ENCODE results near the gene VMP1.
"Not testable (repeated sequence)": the region's sequence is repeated elsewhere in the genome, so short reads cannot be mapped to it uniquely, and the experiment has no call there.

VMP1 gene

DNA sequence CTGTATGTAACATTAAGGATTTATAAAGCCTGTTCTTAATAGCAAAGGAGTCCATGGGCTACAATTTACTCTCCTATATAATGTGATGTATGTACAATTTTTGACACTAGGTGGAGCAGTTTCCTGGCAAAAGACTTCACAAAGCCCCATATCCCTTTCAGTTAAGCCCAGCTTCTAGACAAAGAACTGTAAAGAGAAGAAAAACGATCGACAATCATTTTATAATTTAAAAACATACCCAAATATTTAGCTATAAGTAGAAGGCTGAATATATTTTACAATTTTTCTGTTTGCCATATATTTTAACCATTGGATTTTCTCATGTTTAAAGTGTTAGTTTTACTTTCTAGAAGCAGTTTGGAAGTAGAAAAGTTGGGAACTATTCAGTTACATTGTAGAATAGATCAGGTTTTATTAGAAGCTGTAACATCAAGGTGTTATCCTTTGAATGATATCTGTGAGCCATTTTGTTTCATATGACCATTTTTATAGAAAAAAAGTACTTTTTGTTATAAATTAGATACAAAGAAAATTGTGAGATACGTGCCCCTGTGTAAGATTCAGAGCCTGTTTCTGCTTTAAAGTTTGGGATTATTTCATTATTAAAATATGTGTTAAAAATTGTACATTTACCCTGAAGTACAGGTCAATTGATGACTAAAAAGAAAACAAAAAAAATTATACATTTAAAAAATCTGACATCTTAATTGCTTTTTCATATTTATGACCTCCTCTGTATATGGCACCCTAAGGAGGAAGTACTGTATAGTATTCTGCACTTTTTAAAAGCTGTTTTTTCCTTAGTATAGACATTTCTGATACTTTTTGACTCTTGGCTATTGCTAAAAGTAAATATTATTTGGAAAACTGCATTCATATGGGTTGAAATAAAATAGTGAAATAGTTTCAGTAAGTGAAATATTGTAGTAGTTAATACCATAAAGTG is 46.3 kb downstream of the VMP1 start:
- peak in 1 of 2 donors; percentile 44 for DNase-seq (ENCODE audit: low read depth in 2 of 2)

DNA sequence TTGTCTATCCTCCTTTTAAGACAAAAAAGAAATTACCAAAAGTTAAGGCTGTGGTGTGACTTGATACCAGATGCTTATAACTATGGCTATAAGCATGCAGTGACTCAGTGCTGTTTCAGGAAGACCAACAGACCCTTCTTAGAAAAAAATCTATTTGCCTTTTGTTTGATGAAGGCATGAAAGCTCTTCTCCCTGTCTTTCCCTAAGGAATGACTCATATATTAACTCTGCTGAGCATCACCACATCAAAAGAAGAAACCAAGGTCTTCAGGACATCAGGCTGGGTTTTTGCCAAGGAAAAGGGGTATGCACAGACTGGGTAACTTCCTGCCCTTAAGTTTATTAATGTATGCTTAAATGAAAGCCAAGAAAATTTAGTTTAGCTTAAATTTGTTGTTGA is 47.1 kb downstream of the VMP1 start:
- DNase-seq (ENCODE audit: low read depth in 2 of 2), result peak in 1 of 2 donors; percentile 27

DNA sequence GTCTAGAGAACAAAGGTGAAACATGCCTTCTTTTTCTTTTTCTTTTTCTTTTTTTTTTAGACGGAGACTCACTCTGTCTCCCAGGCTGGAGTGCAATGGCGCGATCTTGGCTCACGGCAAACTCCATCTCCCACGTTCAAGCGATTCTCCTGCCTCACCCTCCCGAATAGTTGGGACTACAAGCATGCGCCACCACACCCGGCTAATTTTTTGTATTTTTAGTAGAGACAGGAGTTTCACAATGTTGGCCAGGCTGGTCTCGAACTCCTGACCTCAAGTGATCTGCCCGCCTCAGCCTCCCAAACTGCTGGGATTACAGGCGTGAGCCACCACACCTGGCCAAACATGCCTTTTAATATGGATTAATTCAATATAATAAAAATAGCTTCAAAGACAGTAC is 47.6 kb downstream of the VMP1 start:
- not testable (repeated sequence) for DNase-seq (ENCODE audit: low read depth in 2 of 2)

DNA sequence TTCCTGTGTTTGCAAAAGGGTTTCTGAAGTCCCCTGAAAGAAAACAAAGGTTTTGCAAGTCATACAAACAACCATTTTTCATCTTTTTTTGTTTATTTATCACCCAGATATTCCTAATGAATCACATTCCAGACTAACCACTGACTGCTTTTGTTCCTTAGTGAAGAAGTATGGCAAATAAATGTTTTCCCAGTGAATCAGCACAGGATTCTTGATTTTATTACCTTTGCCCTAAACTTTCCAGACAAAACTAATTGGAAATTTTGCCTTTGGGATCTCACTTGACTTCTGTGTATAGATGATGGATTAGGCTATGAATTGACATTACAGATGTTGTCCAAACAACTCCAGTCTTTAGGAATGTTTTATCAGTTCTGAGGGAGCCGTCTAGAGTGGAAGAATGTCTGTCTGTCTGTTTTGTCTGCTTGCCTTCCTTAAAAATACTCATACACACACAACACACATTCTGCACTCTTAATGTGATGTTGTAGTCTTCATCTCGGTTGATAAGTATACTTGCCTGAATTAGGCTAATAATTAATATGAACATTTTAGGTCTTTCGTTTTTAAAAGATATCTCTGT is 48.9 kb downstream of the VMP1 start:
- no peak for DNase-seq (ENCODE audit: low read depth in 2 of 2)

DNA sequence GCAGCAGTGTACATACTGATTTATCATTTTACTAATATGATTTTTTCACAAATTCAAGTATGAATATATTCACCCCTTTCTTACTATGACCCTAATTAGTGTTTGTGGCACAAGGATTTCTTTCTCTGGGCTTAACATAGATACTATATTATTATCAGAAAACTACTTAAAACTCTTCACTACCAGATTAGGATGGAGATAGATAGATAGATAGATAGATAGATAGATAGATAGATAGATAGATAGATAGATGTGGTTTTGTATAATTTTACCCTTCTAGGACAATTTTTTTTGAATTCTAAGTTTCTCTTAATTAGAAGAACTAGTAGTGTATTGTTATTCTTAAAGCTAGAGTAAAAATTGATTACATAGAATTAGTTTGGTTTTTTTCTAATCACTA is 49.6 kb downstream of the VMP1 start:
- no peak for DNase-seq (ENCODE audit: low read depth in 2 of 2)

DNA sequence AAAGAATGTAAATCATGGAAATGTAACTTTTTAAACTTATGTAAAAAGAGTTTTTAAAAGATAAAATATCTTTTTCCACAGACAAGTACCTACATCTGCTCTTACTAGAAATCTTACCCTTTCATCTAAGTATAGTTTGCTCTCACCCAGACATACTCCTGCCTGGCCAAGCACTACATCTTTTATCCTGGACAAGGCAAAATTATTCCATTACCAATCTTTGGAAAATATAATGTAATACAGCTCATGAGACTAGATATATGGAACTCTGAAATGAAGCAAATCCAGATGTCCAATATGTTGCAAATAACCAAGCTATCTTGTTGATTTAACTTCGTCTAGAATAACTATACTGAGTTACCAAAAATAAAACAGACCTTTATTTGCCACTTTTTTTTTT is 50.0 kb downstream of the VMP1 start:
- no peak for DNase-seq (ENCODE audit: low read depth in 2 of 2)

DNA sequence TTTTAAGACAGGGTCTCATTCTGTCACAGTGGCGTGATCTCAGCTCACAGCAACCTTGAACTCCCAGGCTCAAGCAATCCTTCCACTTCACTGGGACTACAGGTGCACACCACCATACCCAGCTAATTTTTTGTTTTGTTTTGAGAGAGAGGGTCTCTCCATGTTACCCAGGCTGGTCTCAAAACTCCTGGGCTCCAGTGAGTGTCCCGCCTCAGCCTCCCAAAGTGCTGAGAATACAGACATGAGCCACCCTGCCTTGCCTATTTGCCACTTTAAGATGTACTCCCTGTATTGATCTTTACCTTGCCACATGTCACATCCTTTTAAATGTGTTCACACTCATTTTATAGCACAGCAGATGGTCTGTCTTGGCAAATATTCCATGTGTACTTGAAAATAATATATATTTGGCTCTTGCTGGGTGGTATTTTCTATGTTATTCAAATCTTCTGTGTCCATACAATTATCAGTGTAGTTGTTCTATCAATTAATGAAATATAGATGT is 50.5 kb downstream of the VMP1 start:
- no peak for DNase-seq (ENCODE audit: low read depth in 2 of 2)

DNA sequence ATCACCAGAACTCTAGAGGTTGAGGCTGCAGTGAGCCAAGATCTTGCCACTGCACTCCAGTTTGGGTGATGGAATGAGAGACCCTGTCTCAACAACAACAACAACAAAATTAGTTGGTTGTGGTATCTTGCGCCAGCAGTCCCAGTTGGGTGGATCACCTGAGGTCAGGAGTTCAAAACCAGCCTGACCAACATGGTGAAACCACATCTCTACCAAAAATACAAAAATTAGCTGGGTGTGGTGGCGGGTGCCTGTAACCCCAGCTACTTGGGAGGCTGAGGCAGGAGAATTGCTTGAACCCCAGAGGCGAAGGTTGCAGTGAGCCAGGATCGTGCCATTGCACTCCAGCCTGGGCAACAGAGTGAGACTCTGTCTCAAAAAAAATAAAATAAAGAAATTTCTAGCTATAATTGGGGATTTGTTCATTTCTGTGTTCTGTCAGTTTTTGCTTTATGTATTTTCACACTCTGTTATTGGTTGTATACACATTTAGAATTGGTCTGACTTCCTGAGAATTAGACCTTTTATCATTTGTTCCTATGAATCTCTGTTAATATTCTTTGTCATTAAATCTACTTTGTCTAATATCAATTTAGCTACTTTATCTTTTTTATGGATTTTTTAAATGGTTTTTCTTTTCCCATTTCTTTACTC is 51.7 kb downstream of the VMP1 start:
- not testable (repeated sequence) for DNase-seq (ENCODE audit: low read depth in 2 of 2)

DNA sequence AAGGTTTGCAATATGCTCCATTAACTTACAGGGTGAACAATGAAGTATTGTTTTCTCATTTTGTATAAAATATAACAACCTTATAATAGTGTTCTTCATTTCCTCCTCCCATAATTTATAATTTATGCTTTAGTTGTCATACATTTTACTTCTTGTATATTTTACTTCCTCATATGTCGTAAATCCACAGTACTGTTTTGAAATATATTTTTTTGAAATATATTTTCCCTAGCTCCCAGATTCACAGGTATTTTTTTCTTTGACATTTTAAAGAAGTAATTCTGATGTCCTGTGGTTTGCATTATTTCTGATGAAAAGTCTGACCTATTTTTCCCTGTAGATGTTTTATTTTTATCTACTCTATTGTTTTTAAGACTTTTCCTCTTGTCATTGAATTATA is 52.7 kb downstream of the VMP1 start:
- no peak for DNase-seq (ENCODE audit: low read depth in 2 of 2)

DNA sequence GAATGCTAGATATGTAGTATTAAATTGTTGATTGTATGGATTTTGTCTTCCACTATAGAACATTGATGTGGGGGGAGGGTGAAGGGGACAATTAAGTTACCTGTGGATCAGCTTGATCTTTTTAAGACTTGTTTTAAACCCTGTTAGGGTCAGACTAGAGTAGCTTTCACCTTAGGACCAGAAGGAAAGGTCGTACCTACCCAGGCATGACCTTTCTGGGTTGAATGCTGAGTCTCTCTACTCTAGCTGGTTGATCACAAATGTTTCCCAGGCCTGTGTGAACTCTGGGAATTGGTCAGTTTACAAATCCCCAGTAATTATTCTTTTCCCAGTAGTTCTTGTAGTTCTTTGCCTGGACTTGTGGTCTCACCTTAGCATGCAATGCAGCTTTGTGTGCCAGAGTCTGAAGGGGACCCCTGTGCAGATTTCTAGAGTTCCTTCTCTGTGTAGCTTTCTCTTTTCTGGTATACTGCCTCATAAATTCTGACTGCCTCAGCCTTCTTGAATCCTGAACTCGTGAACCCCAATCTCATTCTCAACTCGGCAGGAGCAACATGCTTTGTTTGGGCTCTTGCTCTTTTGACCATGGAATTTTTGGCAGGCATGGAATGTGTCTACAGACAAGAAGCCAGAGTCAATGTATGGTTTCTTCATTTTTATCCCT is 54.1 kb downstream of the VMP1 start:
- DNase-seq (ENCODE audit: low read depth in 2 of 2), result no peak

GRCh38 chr17:59762049-59762823 is 54.8 kb downstream of the VMP1 start:
- no peak for DNase-seq (ENCODE audit: low read depth in 2 of 2)

DNA sequence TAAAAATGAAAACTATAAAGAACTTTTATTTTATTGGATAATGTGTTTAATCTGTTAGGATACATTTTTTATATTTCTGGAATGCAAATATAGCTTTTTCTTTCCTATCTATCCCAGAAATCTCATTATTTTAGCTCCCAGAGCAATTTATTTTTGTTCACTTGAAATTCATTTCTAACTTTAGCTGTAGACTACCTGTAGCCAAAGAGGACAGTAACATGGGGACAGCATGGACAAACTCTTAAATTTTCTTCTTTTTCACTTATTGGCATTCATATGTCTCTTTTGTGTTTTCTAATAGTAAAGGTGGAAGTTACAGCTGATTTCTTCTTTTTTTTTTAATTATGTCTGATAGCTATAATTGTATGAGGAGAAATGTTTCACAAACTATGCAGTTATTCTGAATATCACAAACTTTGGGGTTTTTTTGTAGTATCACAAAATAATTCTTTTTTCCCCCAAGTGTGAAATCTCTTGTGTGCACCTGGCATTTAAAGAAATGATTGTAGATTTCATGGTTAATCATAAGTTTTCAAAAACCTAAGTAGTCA is 55.4 kb downstream of the VMP1 start:
- no peak for DNase-seq (ENCODE audit: low read depth in 2 of 2)

DNA sequence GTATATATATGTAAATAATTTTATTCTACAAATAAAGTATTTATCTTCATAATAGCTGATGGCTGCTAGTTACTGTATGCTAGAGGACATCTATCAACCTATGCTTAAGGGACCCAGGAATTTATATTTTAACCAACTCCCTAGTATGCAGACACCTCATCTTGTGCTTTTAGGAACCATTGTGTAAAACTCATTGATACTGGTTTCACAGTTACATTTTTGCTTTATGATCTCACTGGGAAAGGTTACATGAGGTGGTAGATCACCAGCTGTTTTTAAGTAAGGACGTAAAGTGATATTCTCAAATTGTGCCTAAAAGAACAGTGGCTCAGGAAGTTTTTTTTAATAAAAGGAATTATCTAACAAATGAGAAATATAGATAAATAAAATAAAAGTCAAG is 56.4 kb downstream of the VMP1 start:
- no peak for DNase-seq (ENCODE audit: low read depth in 2 of 2)

- DNase-seq (ENCODE audit: low read depth in 2 of 2), result no peak
Observed at GRCh38 chr17:59764292-59764741, 56.9 kb downstream of the VMP1 start.

DNA sequence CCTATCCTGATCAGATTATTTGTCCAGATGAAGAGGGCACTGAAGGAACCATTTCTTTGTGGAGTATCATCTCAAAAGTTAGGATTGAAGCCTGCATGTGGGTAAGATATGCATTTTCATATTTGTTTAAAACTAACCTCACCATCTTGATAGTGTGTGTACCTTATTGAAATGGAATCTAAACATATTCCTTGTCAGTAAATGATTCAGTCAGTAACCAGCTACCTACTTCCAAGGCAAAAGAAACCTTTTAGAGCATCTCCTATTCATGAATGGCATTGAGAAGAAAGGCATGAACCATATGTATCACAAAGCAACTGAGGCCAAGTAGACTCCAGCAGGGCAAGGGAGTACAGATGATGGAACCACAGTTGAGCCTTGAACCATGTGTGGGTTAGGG is 57.6 kb downstream of the VMP1 start:
- DNase-seq (ENCODE audit: low read depth in 2 of 2), result no peak

DNA sequence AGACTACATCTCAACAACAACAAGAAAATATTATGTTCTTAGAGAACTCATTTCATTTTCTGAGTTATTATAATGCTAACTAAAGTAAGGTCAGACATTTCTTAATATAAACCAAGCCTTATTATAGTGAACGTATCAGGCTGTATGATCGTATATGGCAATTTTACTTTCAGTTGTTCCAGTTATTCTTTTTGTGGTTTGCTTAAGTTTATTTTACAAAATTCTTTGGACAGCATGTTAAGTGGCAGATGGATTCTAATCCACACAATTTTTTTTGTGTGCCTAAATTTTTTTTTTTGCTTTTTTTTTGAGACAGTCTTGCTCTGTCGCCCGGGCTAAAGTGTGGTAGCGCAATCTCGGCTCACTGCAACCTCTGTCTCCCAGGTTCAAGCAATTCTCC is 59.0 kb downstream of the VMP1 start:
- no peak for DNase-seq (ENCODE audit: low read depth in 2 of 2)

DNA sequence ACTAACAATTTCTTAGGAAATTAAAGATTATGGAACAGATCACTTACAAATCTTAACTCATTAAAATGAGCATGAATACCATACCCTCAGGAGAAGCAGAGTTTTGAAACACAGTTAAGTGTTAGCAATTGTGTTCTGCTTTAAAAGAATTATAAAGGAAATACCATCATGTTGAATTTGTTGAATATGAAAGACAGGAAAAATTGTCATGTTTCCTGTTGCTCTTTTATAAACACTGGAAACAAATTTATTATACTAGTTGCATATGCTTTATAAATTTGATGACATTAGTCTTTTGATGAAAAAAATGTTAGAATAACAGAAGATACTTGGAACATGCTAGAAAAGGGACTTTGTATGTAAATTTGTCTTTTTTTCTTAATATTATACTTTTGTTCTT is 59.7 kb downstream of the VMP1 start:
- no peak for DNase-seq (ENCODE audit: low read depth in 2 of 2)

- DNase-seq (ENCODE audit: low read depth in 2 of 2), result no peak
Observed at GRCh38 chr17:59769887-59770286, 62.4 kb downstream of the VMP1 start.

DNA sequence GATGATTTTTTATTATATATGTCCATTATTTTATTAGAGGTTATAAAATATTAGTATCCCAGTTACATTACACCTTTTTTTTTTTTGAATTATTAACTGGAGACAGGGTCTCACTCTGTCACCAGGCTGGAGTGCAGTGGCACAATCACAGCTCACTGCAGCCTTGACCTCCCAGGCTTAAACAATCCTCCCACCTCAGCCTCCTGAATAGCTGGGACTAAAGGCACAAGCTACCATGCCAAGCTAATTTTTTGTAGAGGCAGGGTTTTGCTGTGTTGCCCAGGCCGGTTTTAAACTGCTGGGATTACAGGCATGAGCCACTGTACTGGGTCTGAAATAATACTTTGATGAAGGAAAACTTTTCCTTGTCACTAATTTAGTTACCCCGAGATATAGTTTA is 63.6 kb downstream of the VMP1 start:
- no peak for DNase-seq (ENCODE audit: low read depth in 2 of 2)

GRCh38 chr17:59775786-59776350 is 68.4 kb downstream of the VMP1 start:
- DNase-seq (ENCODE audit: low read depth in 2 of 2), result no peak

- DNase-seq (ENCODE audit: low read depth in 2 of 2), result no peak
Observed at GRCh38 chr17:59776577-59776976, 69.1 kb downstream of the VMP1 start.
